GM21723 (cell line): ENCODE measurements around the gene SGCB.

ENCODE experiments used
- ATAC-seq: cut with Tn5 transposase; IDR thresholded peaks from one replicate; pipeline ENCODE4 v1.9.1; 2021; ENCODE audit warnings: mild to moderate bottlenecking, moderate library complexity; ENCODE audit not compliant: unreplicated experiment

The SGCB gene

GRCh38 chr4:52019936-52020657 lies 18.0 kb downstream of the SGCB start, which contains the start of gene LRRC66:
Gene LRRC66 (minus strand): TSS chr4:52020363. CDS start chr4:52017613, 2,750 bp downstream.
- no peak for ATAC-seq

DNA sequence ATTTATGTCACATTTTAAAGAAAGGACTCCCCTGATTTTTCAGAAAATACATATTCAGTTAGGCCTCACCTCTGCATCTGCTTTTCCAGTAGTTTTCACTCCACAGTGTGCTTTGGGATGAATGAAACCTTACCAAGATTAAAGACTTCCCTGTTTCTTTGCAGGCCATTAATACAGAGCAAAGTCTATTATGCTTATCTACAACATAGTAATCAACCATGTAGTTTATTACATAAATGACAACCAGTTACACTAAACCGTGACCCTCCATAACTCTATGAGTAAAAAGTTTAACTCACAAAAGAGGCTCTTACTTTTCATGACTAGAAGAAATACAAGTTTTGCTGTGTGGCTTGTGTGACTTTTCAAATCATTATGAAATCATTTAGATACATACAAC lies 20.3 kb downstream of the SGCB start:
- ATAC-seq: no peak

DNA sequence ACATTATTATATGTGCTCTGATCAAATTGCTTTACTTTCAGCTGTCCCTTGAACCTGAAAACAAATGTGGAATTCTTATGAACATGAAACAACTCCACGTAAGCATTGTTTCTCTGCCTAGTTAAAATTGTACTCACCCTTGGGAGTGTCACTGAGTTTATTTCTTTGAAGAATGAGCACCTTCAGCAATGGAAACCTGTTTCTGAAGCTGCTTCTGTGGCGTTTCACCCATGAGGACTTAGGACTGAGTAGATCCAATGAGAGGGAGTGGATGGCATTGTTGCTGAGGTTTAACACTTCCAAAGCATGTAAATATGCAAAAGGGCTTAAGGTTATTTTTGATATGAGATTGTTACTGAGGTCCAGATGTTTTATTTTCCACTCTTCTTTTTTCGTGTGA lies 21.1 kb downstream of the SGCB start:
- ATAC-seq: no peak

GRCh38 chr4:52015366-52015765 lies 22.7 kb downstream of the SGCB start:
- no peak for ATAC-seq

- no peak for ATAC-seq
Observed at GRCh38 chr4:52014903-52015302, 23.2 kb downstream of the SGCB start.

DNA sequence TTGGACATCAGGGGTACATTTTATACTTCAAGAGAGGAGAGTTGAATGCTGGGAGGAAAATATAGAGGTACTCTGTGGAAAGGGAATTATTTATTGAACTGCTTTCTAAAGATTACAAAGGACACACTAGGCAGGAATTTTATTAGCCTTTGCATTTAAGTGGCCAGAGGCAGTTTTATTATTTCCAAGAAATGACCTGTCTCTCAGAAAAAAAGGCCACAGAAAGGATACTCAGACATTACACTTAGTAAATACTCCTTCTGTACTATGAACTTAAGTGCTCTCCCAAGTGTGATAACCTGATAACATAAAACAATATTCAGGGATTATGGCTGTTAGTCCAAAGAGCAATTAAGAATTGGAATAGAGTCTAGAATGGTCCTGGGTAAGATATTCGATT lies 25.4 kb downstream of the SGCB start:
- no peak for ATAC-seq

GRCh38 chr4:52010986-52011385 lies 27.1 kb downstream of the SGCB start:
- no peak for ATAC-seq

GRCh38 chr4:52006887-52007286 lies 31.2 kb downstream of the SGCB start:
- ATAC-seq: no peak

DNA sequence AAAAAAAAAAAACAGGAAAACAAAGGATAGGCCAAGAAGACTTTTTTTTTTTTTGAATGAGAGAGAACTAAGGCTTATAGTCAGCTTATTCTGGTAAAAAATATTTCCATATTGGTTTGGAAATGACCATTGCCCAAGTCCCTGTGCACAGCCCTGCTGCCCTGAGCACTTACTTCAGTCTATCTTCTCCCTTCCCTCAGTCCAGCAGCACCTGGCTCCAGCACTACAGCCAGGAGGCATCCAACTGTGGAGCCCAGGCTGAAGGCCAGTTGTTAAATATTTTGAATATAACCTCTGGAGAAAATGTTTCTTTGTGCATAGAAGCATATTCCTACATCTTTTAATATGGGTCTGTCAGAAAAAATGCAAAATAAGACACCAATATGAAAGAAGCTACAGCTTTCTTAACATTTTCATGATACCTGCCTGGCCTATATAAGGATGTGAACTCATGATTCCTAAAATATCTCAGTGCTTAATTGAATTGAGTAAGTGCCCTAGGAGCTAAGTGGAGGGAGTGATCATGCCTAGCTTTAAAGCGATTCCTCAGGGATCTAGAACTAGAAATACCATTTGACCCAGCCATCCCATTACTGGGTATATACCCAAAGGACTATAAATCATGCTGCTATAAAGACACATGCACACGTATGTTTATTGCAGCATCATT lies 32.4 kb downstream of the SGCB start:
- no peak for ATAC-seq

DNA sequence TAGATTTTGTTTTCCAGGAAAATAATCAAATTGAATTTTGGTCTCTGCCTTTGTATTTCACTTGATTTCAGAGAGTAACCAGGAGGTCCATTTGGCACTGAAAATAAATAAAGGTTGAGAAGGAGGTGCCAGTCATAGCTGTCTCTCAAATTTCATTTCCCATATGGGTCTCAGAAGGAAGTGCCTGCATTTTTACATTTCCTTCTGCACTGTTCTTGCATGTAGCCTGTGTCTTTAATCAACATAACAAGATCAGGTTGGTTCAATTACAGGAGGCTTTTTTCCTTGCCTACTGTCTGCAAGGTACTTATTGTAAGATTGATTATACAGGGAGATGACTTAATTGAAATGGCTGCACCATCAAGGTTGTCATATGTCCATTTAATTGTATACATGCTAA lies 33.7 kb downstream of the SGCB start:
- no peak for ATAC-seq

GRCh38 chr4:52001616-52002015 lies 36.5 kb downstream of the SGCB start:
- ATAC-seq: no peak

- no peak for ATAC-seq
Observed at GRCh38 chr4:51999250-51999649, 38.8 kb downstream of the SGCB start.

DNA sequence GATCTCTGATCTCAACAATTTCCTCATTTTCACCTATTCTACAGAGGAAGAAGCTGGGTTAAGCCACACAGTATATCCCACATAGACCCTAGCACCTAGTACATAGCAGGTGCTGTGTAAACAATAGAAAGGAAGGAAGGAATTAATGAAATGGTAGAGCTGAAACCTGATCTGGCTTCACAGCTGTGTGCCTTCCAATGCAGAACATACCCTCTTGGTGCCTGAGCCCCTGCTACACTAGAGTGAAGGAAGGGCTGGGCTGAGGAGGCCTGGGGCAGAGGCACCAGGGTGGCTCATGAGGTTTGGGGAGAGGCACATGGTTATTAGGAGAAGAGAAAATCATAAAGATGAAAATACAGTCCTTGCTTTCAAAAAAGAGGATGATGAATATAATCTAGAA lies 39.3 kb downstream of the SGCB start:
- ATAC-seq: no peak

DNA sequence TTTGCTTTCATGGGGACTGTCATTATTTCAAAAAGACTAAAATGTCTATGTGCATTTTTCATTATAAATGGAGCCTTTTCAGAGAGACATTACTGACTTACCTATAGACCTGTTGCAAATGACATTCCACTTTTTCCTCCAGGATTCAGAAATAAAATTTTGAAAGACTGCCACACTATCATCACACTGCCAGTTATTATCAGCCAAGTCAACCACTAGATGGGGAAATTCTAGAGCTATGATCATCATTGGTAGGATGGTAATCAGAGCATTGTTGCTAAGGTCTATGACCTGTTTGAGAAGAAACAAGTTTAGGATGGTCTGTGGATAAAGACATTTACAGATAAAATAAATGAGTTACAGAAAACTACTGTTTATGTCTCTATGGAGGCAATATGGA lies 40.5 kb downstream of the SGCB start:
- no peak for ATAC-seq

DNA sequence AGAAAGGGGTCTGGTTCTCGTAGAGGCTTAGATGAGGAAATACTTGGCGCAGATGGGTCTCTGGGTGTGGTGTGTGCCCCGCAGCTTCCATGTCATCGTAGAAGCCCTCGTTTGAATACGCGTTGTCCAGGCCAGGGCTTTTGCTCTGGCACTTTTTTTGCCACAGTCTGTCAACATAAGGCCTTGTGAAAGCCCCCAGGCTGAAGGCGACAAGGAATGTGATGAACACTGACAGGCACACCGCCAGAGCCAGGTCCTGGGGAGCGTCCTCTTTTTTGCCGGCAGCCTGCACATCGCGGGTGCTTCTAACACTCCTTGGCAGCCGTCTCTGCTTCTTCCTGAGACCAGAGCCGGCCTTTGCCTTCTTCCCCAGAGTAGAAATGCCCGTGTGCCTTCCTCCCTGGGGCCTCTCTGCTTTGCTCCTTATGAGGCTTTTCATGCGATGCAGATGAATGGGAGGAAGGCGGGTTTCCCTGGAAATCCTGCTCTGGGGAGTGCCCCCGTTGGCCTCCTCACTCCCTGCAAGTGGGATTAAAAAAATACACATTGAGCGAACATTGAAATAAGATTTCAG lies 42.4 kb downstream of the SGCB start:
- no peak for ATAC-seq
